ENCODE results near the gene MRPL16.
"Not testable (repeated sequence)": the region's sequence is repeated elsewhere in the genome, so short reads cannot be mapped to it uniquely, and the experiment has no call there.

MRPL16 gene

GRCh38 chr11:59810189-59810910, at the start of gene MRPL16:
Gene MRPL16 (minus strand): TSS chr11:59810778. CDS start chr11:59810658, 120 bp downstream.
- peak; percentile 70 for DNase-seq (ENCODE audit: low spot score)

DNA sequence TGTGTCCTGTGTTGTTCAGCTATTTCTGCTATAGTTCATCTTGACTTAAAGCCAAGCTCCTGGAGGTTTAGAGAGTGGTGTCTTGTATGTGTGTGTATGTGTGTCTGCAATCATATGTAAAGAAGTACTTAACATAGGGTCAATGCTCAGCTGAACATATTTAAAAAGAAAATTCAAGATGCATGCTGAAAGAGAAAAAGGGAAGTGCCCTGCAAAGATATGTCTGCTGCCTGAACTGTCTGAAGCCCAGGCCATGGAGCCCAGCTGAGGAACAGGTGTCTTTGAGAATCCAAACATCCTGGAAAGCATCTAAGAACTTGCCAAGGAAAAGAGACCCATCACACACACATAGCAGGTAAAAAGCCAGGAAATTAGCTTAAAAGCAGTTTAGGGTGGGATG, 49.1 kb upstream of the MRPL16 start:
- DNase-seq (ENCODE audit: low spot score) = no peak

DNA sequence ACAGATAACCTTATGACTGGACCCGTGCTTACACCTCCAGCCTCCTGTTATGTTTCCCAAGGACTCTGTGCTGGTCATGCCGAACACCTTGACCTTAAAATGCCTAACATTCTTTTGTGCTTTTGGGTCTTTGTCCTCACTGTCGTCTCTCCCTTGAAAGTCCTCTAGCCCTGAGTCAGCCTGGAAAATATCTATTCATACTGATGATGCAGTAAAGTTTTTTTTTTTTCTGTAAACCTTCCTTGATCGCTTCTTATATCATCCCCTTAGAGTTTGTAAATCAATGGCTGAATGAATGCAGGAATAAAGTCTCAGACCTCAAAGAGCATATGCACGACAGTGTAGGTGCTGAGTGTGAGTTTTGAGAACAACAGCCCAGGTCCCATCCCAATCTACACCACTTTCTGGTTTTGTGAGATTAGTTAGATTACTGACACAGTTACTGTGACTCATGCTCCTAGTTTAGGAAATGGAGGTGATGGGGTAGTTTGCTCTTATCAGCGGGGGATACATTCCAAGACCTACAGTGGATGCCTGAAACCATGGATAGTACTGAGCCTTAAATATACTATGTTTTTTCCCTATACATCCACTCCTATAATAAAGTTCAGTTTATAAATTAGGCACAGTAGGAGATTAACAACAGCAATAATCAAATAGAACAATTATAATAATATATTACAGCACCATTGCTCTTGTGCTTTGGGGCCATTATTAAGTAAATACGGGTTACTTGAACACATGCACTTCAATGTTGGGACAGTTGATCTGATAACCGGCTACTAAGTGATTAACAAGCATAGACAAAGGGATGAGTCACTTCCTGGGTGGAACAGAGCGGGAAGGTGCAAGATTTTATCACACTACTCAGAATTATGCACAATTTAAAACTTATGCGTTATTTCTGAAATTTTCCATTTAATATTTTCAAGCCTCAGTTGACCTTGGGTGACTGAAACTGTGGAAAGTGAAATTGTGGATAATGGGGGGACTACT, 47.2 kb upstream of the MRPL16 start:
- DNase-seq (ENCODE audit: low spot score) = no peak

GRCh38 chr11:59854871-59855270, 44.3 kb upstream of the MRPL16 start:
- no peak for DNase-seq (ENCODE audit: low spot score)

DNA sequence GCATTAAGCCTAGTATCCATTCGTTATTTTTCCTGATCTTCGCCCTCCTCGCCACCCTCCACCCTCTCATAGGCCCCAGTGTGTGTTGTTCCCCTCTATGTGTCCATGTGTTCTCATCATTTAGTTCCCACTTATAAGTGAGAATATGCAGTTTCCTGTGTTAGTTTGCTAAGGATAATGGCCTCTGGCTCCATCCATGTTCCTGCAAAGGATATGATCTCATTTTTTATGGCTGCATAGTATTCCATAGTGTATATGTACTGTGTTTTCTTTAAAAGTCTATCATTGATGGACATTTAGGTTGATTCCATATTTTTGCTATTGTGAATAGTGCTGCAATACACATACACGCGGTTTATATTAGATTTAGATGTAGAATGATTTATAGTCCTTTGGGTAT, 40.8 kb upstream of the MRPL16 start:
- not testable (repeated sequence) for DNase-seq (ENCODE audit: low spot score)

GRCh38 chr11:59849551-59849950, 39.0 kb upstream of the MRPL16 start:
- not testable (repeated sequence) for DNase-seq (ENCODE audit: low spot score)

DNA sequence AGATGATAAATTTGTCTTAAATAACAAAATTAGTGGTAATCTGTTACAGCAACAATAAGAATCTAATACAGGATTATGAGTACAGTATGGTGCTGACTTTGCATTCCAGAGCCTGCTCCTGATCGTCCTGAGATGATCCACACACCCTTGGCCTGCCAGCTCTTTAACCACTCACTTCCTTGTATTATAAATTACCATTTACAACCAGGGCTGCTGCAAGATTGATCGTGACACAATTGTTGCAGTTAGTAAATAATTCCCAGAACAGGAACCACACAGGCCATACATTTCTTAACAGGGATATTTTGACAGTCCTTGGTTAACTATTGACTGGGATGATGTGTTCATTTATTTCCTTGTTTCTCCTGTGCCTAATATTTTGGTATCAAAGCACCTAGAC, 38.6 kb upstream of the MRPL16 start:
- no peak for DNase-seq (ENCODE audit: low spot score)

- DNase-seq (ENCODE audit: low spot score) = not testable (repeated sequence)
Measured at GRCh38 chr11:59848439-59848838, 37.9 kb upstream of the MRPL16 start.

- no peak for DNase-seq (ENCODE audit: low spot score)
Measured at GRCh38 chr11:59847626-59848025, 37.0 kb upstream of the MRPL16 start.

- DNase-seq (ENCODE audit: low spot score) = no peak
Measured at GRCh38 chr11:59846556-59846955, 36.0 kb upstream of the MRPL16 start.

- DNase-seq (ENCODE audit: low spot score) = no peak
Measured at GRCh38 chr11:59845399-59845798, 34.8 kb upstream of the MRPL16 start, which contains the start of gene CBLIF. Gene CBLIF (minus strand): TSS chr11:59845499. CDS start chr11:59845453, 46 bp downstream.

DNA sequence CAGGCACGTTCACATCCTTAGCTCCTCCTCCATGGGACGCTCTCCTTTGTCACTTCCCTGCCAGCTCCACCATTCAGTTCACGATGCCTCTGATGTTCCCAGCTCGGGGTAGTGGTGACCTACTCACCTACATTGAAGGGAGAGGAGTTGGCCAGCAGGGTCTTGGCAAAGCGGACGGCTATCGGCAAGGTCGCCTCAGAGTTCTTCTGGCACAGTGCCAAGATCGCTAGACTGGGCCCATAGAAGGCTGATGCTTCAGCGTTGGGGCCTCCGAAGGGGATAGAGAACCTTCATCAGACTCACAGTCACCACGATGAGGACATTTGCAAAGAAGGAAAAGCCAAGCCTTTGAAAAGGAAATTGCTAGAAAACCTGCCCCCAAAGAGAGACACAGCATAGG, 31.7 kb upstream of the MRPL16 start:
- no peak for DNase-seq (ENCODE audit: low spot score)

DNA sequence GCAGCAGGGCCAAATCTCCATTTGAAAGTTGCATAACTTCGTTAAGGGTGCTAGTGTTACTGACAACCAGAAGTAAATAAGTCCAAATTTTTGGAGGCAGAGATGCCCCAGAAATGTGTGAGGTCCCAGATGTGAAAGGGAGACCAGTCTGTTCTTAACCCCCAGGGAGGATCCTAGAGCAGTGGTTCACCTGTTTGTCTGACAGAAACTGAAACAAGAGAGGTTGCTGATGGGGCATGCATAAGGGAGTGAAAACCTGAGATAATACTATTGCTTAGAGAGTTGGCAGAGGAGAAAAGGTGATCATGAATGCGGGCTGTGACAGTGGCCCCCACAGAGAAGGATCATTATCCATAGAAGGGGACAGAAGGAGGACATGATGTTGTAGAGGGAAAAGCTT, 30.9 kb upstream of the MRPL16 start:
- DNase-seq (ENCODE audit: low spot score) = no peak

GRCh38 chr11:59839615-59840014, 29.0 kb upstream of the MRPL16 start:
- DNase-seq (ENCODE audit: low spot score) = no peak

DNA sequence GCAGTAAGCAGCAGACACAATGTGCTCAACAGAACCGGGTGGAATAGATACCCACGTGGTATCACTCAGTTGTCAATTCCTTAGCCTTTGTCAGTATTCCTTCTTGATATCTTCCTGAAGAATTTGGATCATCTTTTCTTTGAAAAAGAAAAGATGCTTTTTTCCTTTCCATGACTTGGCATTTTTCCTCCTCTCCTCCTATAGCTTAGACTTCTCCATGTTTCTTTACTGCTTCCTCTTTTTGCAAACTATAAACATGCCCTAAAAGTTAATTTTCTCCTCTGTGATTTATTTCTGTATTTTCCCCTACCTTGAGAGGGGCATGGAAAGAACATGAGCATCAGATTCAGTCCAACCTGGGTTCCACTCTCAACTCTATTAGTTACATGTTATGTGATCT, 23.0 kb upstream of the MRPL16 start:
- DNase-seq (ENCODE audit: low spot score) = no peak

DNA sequence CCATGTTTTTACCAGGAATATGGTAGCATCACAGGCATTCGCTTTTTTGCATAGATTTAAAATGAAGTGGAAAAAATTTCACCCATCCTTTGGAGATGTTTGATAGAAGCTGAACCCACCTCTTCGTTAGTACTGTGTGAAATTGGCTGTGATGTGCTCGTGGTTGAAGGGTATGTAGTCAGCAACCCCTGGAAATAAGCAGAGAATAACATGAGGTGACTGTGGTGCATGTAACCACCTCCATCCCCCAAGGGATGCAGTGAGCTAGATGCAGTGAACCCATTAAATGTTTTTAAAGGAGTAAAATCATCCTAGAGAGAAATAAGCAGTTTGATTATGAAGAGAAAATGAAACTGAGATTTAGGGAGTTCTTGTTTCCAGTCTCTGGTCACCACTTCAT, 18.8 kb upstream of the MRPL16 start:
- no peak for DNase-seq (ENCODE audit: low spot score)

DNA sequence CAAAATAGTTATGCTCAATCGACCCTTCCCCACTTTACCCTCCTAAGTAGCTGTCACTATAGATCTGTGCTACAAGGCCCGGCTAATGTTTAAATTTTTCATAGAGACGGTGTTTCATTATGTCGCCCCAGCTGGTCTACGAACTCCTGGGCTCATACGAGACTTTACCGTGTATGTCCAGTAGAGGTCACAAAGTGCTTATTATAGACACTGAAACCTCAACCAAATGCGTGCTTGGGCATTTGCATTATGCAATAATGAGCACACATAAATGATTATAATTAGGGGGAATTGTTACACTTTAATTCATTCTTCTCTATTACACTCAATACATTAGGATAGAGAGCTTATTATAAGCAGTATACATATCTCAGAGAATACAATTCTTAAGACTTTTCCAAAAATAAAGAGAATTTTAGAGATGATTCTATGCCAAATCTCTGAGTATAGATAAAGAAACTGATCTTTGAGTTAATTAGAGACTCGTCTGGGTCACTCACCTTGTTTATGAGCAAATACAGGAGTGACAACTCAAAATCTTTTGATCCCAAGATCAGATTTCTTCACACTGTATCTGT, 12.5 kb upstream of the MRPL16 start:
- peak; percentile 57 for DNase-seq (ENCODE audit: low spot score)

- no peak for DNase-seq (ENCODE audit: low spot score)
Measured at GRCh38 chr11:59818572-59818971, 8.0 kb upstream of the MRPL16 start.

GRCh38 chr11:59816434-59816833, 5.9 kb upstream of the MRPL16 start:
- DNase-seq (ENCODE audit: low spot score) = not testable (repeated sequence)

DNA sequence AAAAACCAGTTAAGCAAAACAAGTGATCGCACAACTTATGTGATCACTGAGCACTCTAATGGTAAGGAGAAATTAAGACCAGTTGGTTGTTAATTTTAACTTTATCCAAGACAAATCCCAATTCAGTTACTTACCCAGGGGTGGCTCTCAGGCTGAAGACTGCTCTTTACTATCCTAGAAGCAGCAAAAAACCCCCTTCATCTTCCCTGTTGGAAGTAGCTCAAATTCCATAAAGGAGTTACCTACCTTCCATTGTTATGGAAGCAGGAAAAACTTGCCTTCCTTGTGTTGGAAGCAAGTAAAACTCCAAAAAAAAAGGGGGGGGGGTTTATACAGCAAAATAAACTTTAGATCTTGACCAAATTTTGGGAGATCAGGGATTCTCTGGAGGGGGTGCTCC, 5.2 kb upstream of the MRPL16 start:
- DNase-seq (ENCODE audit: low spot score) = no peak

DNA sequence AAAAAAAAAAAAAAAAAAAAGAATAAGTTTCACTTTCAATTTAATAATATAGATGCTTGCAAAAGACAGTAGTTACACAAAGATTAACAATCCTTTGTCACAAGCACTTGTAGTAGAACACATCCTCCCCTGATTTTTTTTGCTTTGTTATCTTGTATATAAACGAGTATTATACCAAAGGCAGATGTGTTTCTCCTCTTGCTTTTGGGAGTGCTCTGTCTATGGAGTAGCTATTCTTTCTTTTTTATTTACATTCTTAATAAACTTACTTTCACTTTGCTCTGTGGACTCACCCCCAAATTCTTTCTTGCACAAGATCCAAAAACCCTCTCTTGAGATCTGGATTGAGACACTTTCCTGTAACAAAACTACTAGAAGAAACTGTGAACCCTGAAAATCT, 3.4 kb upstream of the MRPL16 start:
- no peak for DNase-seq (ENCODE audit: low spot score)

GRCh38 chr11:59813364-59813763, 2.8 kb upstream of the MRPL16 start:
- DNase-seq (ENCODE audit: low spot score) = no peak

- no peak for DNase-seq (ENCODE audit: low spot score)
Measured at GRCh38 chr11:59812220-59812619, 1.6 kb upstream of the MRPL16 start.
